Activated naive CD8-positive, alpha-beta T cell treated with anti-CD3 and anti-CD28 coated beads, Interleukin-2, amount 10 ng/mL, durations not matched to agents 7 days and 5 days (primary cell): Measurements from ENCODE around the gene AFF4. TPM values are rescaled to one million over a fixed set of nuclear protein-coding genes. Genes with fewer than 3 reads are reported as not detected.

Source experiments
- ATAC-seq: fragments of 150-1000 bp; cut with Tn5 transposase; one replicate; pipeline ENCODE4 v1.10.0; 2021; ENCODE audit warnings: low read depth, moderate library complexity
- POLR2A ChIA-PET: fragments of 350-600 bp; sonication (Branson Sonifier 250); formaldehyde crosslinking; loops from one replicate; lab custom pipeline; 2021; ENCODE audit warnings: antibody characterized with exemption; lab: Charles Lee
- DNase-seq: peaks from one replicate; pipeline ENCODE4 v3.0.0; 2021
- H3K27ac Mint-ChIP-seq: one replicate; pipeline ENCODE4 v1.8.0; 2022; ENCODE audit warnings: mild to moderate bottlenecking, mixed read lengths
- H3K27me3 Mint-ChIP-seq: one replicate; pipeline ENCODE4 v1.8.0; 2022; ENCODE audit warnings: mild to moderate bottlenecking, moderate library complexity, mixed read lengths
- H3K36me3 Mint-ChIP-seq: one replicate; pipeline ENCODE4 v1.8.0; 2021; ENCODE audit warnings: mild to moderate bottlenecking, mixed read lengths
- H3K4me1 Mint-ChIP-seq: one replicate; pipeline ENCODE4 v1.8.0; 2021; ENCODE audit warnings: mixed read lengths
- H3K4me3 Mint-ChIP-seq: one replicate; pipeline ENCODE4 v1.8.0; 2022; ENCODE audit warnings: mild to moderate bottlenecking, moderate library complexity, mixed read lengths
- H3K9me3 Mint-ChIP-seq: one replicate; pipeline ENCODE4 v1.8.0; 2021; ENCODE audit warnings: mixed read lengths
- total RNA-seq, 2 experiments: library from RNA; stranded (reverse); gene quantifications; one replicate each; pipeline ENCODE4 v1.2.3, GENCODE V29; 2021

The AFF4 gene
- total RNA-seq, 2 experiments from 2014 or later = 40.3 to 42.1 TPM

- Mint-ChIP-seq H3K4me1 (peaks cover 5% of the 10 kb centered on the region), H3K9me3 (no peaks in the 10 kb centered on the region), H3K36me3 (no peaks in the 10 kb centered on the region), H3K27me3 (peaks cover 14% of the 10 kb centered on the region), H3K4me3 (no peak overlapping the region), H3K27ac (no peak overlapping the region)
- POLR2A ChIA-PET = interaction anchor here (1.0 kb wide), 1 partner anchor 12 kb away, joined by 3 read pairs; the partner anchor contains the start of gene GDF9
- ATAC-seq (no peak), DNase-seq (no peak)
Observed at GRCh38 chr5:132854301-132854700, 109.1 kb downstream of the AFF4 start.

DNA sequence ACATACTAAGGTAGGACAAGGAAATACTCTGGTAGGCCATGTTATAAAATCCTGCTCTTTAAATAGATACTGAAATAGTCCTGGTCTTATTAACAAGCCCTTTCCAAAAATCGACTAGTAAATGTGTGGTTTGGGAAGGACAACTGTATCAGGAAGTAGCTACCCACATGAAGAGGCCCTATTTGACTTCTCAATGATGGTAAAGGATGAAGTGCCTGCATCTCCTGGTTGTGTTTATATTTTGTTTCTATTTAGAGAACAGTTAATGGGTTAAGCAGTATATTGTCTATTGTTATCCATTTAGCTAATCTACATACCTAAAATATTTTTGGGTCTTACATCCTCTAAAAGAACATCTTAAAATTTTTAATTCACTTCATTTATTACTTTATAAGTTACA lies 109.6 kb downstream of the AFF4 start:
- no peaks in the 10 kb centered on the region for H3K36me3 Mint-ChIP-seq
- H3K4me1 Mint-ChIP-seq = peaks cover 5% of the 10 kb centered on the region
- POLR2A ChIA-PET = interaction anchor here (1.0 kb wide), 1 partner anchor 12 kb away, joined by 3 read pairs; the partner anchor contains the start of gene GDF9
- ATAC-seq (no peak), DNase-seq (no peak)
- no peak overlapping the region for H3K27ac Mint-ChIP-seq
- peaks cover 14% of the 10 kb centered on the region for H3K27me3 Mint-ChIP-seq
- no peaks in the 10 kb centered on the region for H3K9me3 Mint-ChIP-seq
- no peak overlapping the region for H3K4me3 Mint-ChIP-seq

DNA sequence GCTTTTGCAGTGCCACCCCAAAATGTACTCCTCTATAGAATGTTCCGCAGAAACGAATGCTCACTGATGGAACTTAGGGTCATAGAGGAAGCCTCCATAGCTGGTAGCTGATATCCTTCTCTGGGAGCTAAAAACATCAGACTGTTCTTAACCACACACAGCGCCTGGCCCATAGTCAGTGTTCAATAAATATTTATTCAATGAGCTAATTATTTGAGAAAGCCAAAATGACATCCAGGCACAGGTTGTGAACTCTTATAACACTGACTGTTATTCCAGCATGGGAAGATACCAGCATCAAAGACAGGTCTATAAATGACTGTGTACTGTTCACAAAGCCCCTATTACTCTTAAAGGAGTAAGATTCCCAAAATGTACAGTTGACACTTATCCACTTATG lies 110.1 kb downstream of the AFF4 start:
- H3K9me3 Mint-ChIP-seq = no peaks in the 10 kb centered on the region
- ATAC-seq = no peak
- no peaks in the 10 kb centered on the region for H3K36me3 Mint-ChIP-seq
- no peak overlapping the region for H3K4me3 Mint-ChIP-seq
- no peak for DNase-seq
- H3K27me3 Mint-ChIP-seq = peaks cover 17% of the 10 kb centered on the region
- H3K27ac Mint-ChIP-seq = no peak overlapping the region
- POLR2A ChIA-PET = interaction anchor here (1.0 kb wide), 1 partner anchor 13 kb away, joined by 3 read pairs; the partner anchor contains the start of gene GDF9
- H3K4me1 Mint-ChIP-seq = peaks cover 5% of the 10 kb centered on the region

GRCh38 chr5:132850066-132850465 lies 113.4 kb downstream of the AFF4 start:
- POLR2A ChIA-PET = no interaction called here
- DNase-seq = no peak
- H3K27me3 Mint-ChIP-seq = peaks cover 8% of the 10 kb centered on the region
- no peaks in the 10 kb centered on the region for H3K9me3 Mint-ChIP-seq
- H3K36me3 Mint-ChIP-seq = no peaks in the 10 kb centered on the region
- ATAC-seq = no peak
- H3K27ac Mint-ChIP-seq = no peak overlapping the region
- H3K4me3 Mint-ChIP-seq = no peak overlapping the region
- peaks cover 5% of the 10 kb centered on the region for H3K4me1 Mint-ChIP-seq

DNA sequence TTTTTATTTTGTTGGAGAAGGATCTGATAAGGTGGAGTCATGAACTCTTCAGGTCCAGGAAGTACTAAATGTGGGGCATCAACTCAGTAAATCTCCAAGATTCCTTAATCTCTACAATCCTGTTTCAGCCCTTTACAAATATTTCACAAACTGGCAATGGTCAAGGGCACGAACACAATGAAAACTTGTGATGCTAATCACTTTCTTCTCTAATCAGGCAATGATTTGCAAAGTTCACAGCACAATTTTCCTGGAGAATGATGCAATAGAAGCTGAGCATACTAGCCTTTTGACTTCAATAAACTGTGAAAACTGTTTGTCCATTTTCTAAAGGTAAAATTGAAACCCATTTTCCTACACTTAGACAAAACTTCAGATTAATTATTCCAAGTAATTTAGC lies 114.1 kb downstream of the AFF4 start:
- Mint-ChIP-seq H3K36me3 (no peaks in the 10 kb centered on the region), H3K9me3 (no peaks in the 10 kb centered on the region), H3K27ac (no peak overlapping the region), H3K27me3 (peaks cover 8% of the 10 kb centered on the region), H3K4me1 (peaks cover 5% of the 10 kb centered on the region), H3K4me3 (no peak overlapping the region)
- POLR2A ChIA-PET = no interaction called here
- no peak for ATAC-seq
- no peak for DNase-seq

DNA sequence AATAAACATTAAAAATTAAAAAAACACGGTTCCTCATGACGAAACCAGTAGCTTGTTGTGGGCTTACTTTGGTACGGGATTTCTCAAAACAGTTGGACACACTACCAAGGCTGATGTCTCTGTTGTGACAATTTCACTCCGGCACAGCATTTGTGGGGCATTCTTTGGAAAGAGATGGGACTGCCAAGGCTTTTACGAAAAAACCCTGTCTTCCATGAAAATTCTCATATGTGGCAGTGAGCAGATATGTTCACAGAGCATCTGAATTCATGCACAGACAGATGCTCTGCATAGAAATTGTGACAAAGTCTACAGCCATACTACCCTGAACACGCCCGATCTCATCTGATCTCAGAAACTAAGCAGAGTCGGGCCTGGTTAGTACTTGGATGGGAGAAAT lies 115.2 kb downstream of the AFF4 start:
- peaks cover 8% of the 10 kb centered on the region for H3K27me3 Mint-ChIP-seq
- POLR2A ChIA-PET = no interaction called here
- H3K27ac Mint-ChIP-seq = no peak overlapping the region
- no peaks in the 10 kb centered on the region for H3K4me1 Mint-ChIP-seq
- no peaks in the 10 kb centered on the region for H3K36me3 Mint-ChIP-seq
- DNase-seq = no peak
- no peak for ATAC-seq
- H3K9me3 Mint-ChIP-seq = no peaks in the 10 kb centered on the region
- no peak overlapping the region for H3K4me3 Mint-ChIP-seq

- Mint-ChIP-seq H3K9me3 (no peaks in the 10 kb centered on the region), H3K27ac (no peak overlapping the region), H3K36me3 (no peaks in the 10 kb centered on the region), H3K4me3 (no peak overlapping the region), H3K27me3 (no peaks in the 10 kb centered on the region), H3K4me1 (no peaks in the 10 kb centered on the region)
- DNase-seq (no peak), ATAC-seq (peak; percentile 47)
- POLR2A ChIA-PET = interaction anchor here (0.6 to 1.2 kb wide), 2 partner anchors 16 to 24 kb away, joined by 3 to 5 read pairs; no protein-coding TSS in a partner anchor
Observed at GRCh38 chr5:132841305-132841704, 122.1 kb downstream of the AFF4 start.

DNA sequence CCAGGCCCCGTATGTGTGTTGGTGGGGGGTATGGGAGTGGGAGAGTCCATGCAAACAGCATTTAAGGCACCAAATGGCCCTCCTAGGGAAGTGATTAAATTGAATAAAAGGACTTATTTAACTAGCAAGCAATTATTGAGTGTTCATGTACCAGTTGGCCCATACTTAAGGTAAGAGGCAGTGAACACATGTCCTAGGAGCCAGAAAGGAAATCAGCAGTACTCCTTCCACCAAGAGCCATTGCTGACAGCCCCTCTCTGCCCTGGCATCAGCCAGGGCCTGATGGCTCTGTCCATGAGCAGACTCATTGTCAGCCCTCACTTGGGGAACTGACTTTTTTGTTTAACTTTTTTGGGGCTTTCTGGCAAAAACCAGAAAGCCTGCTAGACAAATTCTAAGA lies 122.5 kb downstream of the AFF4 start:
- ATAC-seq (no peak), DNase-seq (no peak)
- Mint-ChIP-seq H3K27me3 (no peaks in the 10 kb centered on the region), H3K9me3 (no peaks in the 10 kb centered on the region), H3K4me3 (no peak overlapping the region), H3K27ac (no peak overlapping the region), H3K4me1 (no peaks in the 10 kb centered on the region), H3K36me3 (no peaks in the 10 kb centered on the region)
- POLR2A ChIA-PET = interaction anchor here (0.6 to 1.2 kb wide), 2 partner anchors 17 to 25 kb away, joined by 3 to 5 read pairs; no protein-coding TSS in a partner anchor

DNA sequence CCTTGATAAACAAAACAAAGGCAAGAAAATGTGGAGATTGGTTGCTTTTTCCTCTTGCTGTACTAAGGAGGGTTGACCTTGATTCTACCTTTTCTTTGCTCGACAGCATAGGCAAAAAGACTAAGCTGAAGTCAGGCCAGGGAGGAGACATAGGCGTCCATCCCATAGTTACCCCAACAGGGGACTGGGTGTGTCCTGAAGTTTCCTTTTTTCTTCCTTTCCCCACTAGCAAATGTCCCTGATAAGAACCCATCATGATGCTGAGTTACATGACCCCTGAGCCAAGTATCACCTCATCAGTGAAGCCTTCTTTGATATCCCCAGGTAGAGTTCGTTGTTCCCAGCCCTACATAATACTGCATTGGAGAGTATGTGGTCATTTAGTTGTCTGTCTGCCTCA lies 123.1 kb downstream of the AFF4 start:
- Mint-ChIP-seq H3K27ac (no peak overlapping the region), H3K4me1 (no peaks in the 10 kb centered on the region), H3K4me3 (no peak overlapping the region), H3K9me3 (no peaks in the 10 kb centered on the region), H3K36me3 (no peaks in the 10 kb centered on the region), H3K27me3 (no peaks in the 10 kb centered on the region)
- ATAC-seq = no peak
- POLR2A ChIA-PET = no interaction called here
- no peak for DNase-seq

- no peak for DNase-seq
- no peak for ATAC-seq
- H3K27ac Mint-ChIP-seq = no peak overlapping the region
Observed at GRCh38 chr5:132839426-132840301, 123.8 kb downstream of the AFF4 start.

GRCh38 chr5:132838516-132839282 lies 124.7 kb downstream of the AFF4 start:
- H3K27ac Mint-ChIP-seq = no peak overlapping the region
- H3K36me3 Mint-ChIP-seq = no peaks in the 10 kb centered on the region
- ATAC-seq = no peak
- H3K4me3 Mint-ChIP-seq = no peak overlapping the region
- H3K9me3 Mint-ChIP-seq = no peaks in the 10 kb centered on the region
- POLR2A ChIA-PET = no interaction called here
- H3K4me1 Mint-ChIP-seq = no peaks in the 10 kb centered on the region
- H3K27me3 Mint-ChIP-seq = no peaks in the 10 kb centered on the region
- no peak for DNase-seq

More at GRCh38 chr5:132839426-132840301, 123.8 kb downstream of the AFF4 start:
- no peaks in the 10 kb centered on the region for H3K36me3 Mint-ChIP-seq
- no peak overlapping the region for H3K4me3 Mint-ChIP-seq
- no peaks in the 10 kb centered on the region for H3K9me3 Mint-ChIP-seq
- POLR2A ChIA-PET = no interaction called here
- no peaks in the 10 kb centered on the region for H3K4me1 Mint-ChIP-seq
- no peaks in the 10 kb centered on the region for H3K27me3 Mint-ChIP-seq

GRCh38 chr5:132837868-132838267 lies 125.6 kb downstream of the AFF4 start:
- POLR2A ChIA-PET = interaction anchor here (0.7 kb wide), 1 partner anchor 18 kb away, joined by 3 read pairs; no protein-coding TSS in a partner anchor
- no peak for DNase-seq
- no peak overlapping the region for H3K4me3 Mint-ChIP-seq
- no peaks in the 10 kb centered on the region for H3K4me1 Mint-ChIP-seq
- ATAC-seq = no peak
- no peaks in the 10 kb centered on the region for H3K9me3 Mint-ChIP-seq
- peaks cover under 1% of the 10 kb centered on the region for H3K27me3 Mint-ChIP-seq
- no peaks in the 10 kb centered on the region for H3K36me3 Mint-ChIP-seq
- no peak overlapping the region for H3K27ac Mint-ChIP-seq

GRCh38 chr5:132836852-132837251 lies 126.6 kb downstream of the AFF4 start:
- no peaks in the 10 kb centered on the region for H3K36me3 Mint-ChIP-seq
- H3K4me3 Mint-ChIP-seq = no peak overlapping the region
- POLR2A ChIA-PET = interaction anchor here (0.7 kb wide), 1 partner anchor 19 kb away, joined by 3 read pairs; no protein-coding TSS in a partner anchor
- DNase-seq (no peak), ATAC-seq (no peak)
- peaks cover 3% of the 10 kb centered on the region for H3K27me3 Mint-ChIP-seq
- H3K9me3 Mint-ChIP-seq = no peaks in the 10 kb centered on the region
- H3K4me1 Mint-ChIP-seq = no peaks in the 10 kb centered on the region
- no peak overlapping the region for H3K27ac Mint-ChIP-seq
